Thoracic aorta (tissue), 2 donors: ENCODE data around the gene CCDC82. TPM values are rescaled to one million over a fixed set of nuclear protein-coding genes. Genes with fewer than 3 reads are reported as not detected.

Experiments used
- ATAC-seq: fragments of 150-250 bp; one replicate; pipeline ENCODE4 v1.8.0; 2017; ENCODE audit warnings: low read depth; ENCODE audit not compliant: insufficient number of reproducible peaks, low FRiP score
- DNase-seq: peaks from one replicate; pipeline ENCODE4 v3.0.0-alpha.2; 2020; ENCODE audit warnings: low spot score
- H3K27ac ChIP-seq, 2 donors: fragments of 200-600 bp; sonication (generic); 1 replicate in 1 of 2; 2 replicates in 1 of 2; pipeline ENCODE4 v1.5.1; 2016; ENCODE audit warnings: mild to moderate bottlenecking in 2 of 2, moderate library complexity in 2 of 2
- H3K27me3 ChIP-seq: fragments of 200-600 bp; sonication (generic); replicated peaks from 2 replicates; pipeline ENCODE4 v1.6.0; 2016; ENCODE audit warnings: mild to moderate bottlenecking; ENCODE audit not compliant: insufficient read depth
- H3K36me3 ChIP-seq: fragments of 200-600 bp; sonication (generic); one replicate; pipeline ENCODE4 v1.5.1; 2016
- H3K4me1 ChIP-seq, 2 donors: fragments of 200-600 bp; sonication (generic); 1 replicate in 1 of 2; 2 replicates in 1 of 2; pipeline versions ENCODE4 v1.5.1 to v1.6.0; 2016; ENCODE audit warnings: low read depth in 2 of 2, mild to moderate bottlenecking in 1 of 2; ENCODE audit not compliant: control insufficient read depth in 1 of 2
- H3K4me3 ChIP-seq: fragments of 200-600 bp; sonication (generic); 2 replicates; pipeline ENCODE4 v1.5.1; 2016; ENCODE audit warnings: mild to moderate bottlenecking
- H3K9me3 ChIP-seq: fragments of 200-600 bp; sonication (generic); 2 replicates; pipeline ENCODE4 v1.5.1; 2016
- CTCF ChIP-seq: fragments of 200-600 bp; sonication (generic); IDR thresholded peaks from one replicate; pipeline ENCODE4 v1.5.1; 2019; ENCODE audit warnings: antibody characterized with exemption
- total RNA-seq, 2 donors: library from RNA; depleted of rRNA; stranded (reverse); fragments of >200 nt; gene quantifications; one replicate each; pipeline versions ENCODE4 v1.1.0 to v1.2.3, GENCODE V29; 2016

Gene CCDC82
- total RNA-seq, 2 donors from 2014 or later, result 28.8 to 34.2 TPM

GRCh38 chr11:96318850-96319249 is 70.9 kb downstream of the CCDC82 start:
- Histone ChIP-seq H3K27me3 (no peaks in the 10 kb centered on the region), H3K4me3 (no peak overlapping the region), H3K36me3 (no peaks in the 10 kb centered on the region), H3K4me1 (peaks cover 39 to 75% of the 10 kb centered on the region in 2 donors), H3K9me3 (no peaks in the 10 kb centered on the region), H3K27ac (no peak overlapping the region)
- DNase-seq, result no peak
- ATAC-seq, result no peak
- no peak for TF ChIP-seq CTCF

- TF ChIP-seq CTCF, result no peak
- no peak for DNase-seq
- H3K27ac ChIP-seq, result no peak overlapping the region
- no peak for ATAC-seq
- no peaks in the 10 kb centered on the region for H3K27me3 ChIP-seq
- no peaks in the 10 kb centered on the region for H3K9me3 ChIP-seq
- H3K36me3 ChIP-seq, result no peaks in the 10 kb centered on the region
- peaks cover 43 to 79% of the 10 kb centered on the region in 2 donors for H3K4me1 ChIP-seq
- H3K4me3 ChIP-seq, result no peak overlapping the region
These were observed 71.3 kb downstream of the CCDC82 start for GRCh38 chr11:96318399-96318798.

GRCh38 chr11:96317985-96318384 is 71.7 kb downstream of the CCDC82 start:
- no peaks in the 10 kb centered on the region for H3K9me3 ChIP-seq
- no peak for TF ChIP-seq CTCF
- no peaks in the 10 kb centered on the region for H3K27me3 ChIP-seq
- no peak overlapping the region for H3K27ac ChIP-seq
- DNase-seq, result no peak
- H3K4me1 ChIP-seq, result peaks cover 43 to 80% of the 10 kb centered on the region in 2 donors
- H3K36me3 ChIP-seq, result no peaks in the 10 kb centered on the region
- H3K4me3 ChIP-seq, result no peak overlapping the region
- ATAC-seq, result no peak

GRCh38 chr11:96317571-96317970 is 72.1 kb downstream of the CCDC82 start:
- no peak for TF ChIP-seq CTCF
- H3K4me3 ChIP-seq, result no peak overlapping the region
- H3K9me3 ChIP-seq, result no peaks in the 10 kb centered on the region
- no peaks in the 10 kb centered on the region for H3K36me3 ChIP-seq
- no peak for ATAC-seq
- H3K27me3 ChIP-seq, result no peaks in the 10 kb centered on the region
- no peak overlapping the region for H3K27ac ChIP-seq
- peaks cover 43 to 80% of the 10 kb centered on the region in 2 donors for H3K4me1 ChIP-seq
- no peak for DNase-seq

GRCh38 chr11:96316869-96317268 is 72.8 kb downstream of the CCDC82 start:
- no peaks in the 10 kb centered on the region for H3K36me3 ChIP-seq
- ATAC-seq, result no peak
- H3K4me1 ChIP-seq, result peaks cover 41 to 80% of the 10 kb centered on the region in 2 donors
- no peaks in the 10 kb centered on the region for H3K27me3 ChIP-seq
- DNase-seq, result no peak
- H3K27ac ChIP-seq, result no peak overlapping the region
- TF ChIP-seq CTCF, result no peak
- no peaks in the 10 kb centered on the region for H3K9me3 ChIP-seq
- H3K4me3 ChIP-seq, result no peak overlapping the region
